Upper lobe of right lung (tissue), 1 donor: Measurements from ENCODE around the gene ZNF157. TPM values are rescaled to one million over a fixed set of nuclear protein-coding genes. Genes with fewer than 3 reads are reported as not detected.
"Not testable (repeated sequence)": the region's sequence is repeated elsewhere in the genome, so short reads cannot be mapped to it uniquely, and the experiment has no call there.

Source experiments
- ATAC-seq: fragments of 200-7000 bp; cut with Tn5 transposase; one replicate; pipeline ENCODE4 v1.9.1; 2020; ENCODE audit warnings: mild to moderate bottlenecking, moderate library complexity
- DNase-seq: peaks from one replicate; pipeline ENCODE4 v3.0.0-alpha.2; 2020
- H3K27ac ChIP-seq: fragments of 200-600 bp; one replicate; pipeline ENCODE4 v1.8.0; 2022
- H3K27me3 ChIP-seq: fragments of 200-600 bp; one replicate; pipeline ENCODE4 v1.8.0; 2022; ENCODE audit warnings: mild to moderate bottlenecking
- H3K36me3 ChIP-seq: fragments of 200-600 bp; one replicate; pipeline ENCODE4 v1.8.0; 2022
- H3K4me1 ChIP-seq: fragments of 200-600 bp; one replicate; pipeline ENCODE4 v1.8.0; 2022
- H3K4me3 ChIP-seq: fragments of 200-600 bp; one replicate; pipeline ENCODE4 v1.8.0; 2022; ENCODE audit warnings: mild to moderate bottlenecking
- H3K9me3 ChIP-seq: fragments of 200-600 bp; one replicate; pipeline ENCODE4 v1.8.0; 2022
- CTCF ChIP-seq: fragments of 200-600 bp; IDR thresholded peaks from one replicate; pipeline ENCODE4 v1.8.0; 2022; ENCODE audit warnings: antibody characterized with exemption
- intact Hi-C: fragments of 100-400 bp; cut with DNase I; formaldehyde crosslinking; loops from one replicate; pipeline ENCODE4 v1.11.0; 2022
- long read RNA-seq: library from polyadenylated mRNA; unstranded; transcript quantifications from one replicate; pipeline ENCODE4 v2.0.0, GENCODE V29; 2021
- total RNA-seq: library from RNA; stranded (reverse); fragmentation: NEBNext Ultra II Directional; extraction: Animal tissue kit (Norgen Biotek cat#: 25700); gene quantifications from one replicate; pipeline ENCODE4 v1.2.1, GENCODE V29; 2021
- donor health status: DM: no; HTN: yes; CAD: no; lungs with severe emphysema.

Gene ZNF157
- 0.23 TPM for total RNA-seq
- long read RNA-seq, result 0 reads

GRCh38 chrX:47370278-47370677, at the start of gene ZNF157:
Gene ZNF157, plus strand, starts transcription at chrX:47370578. Its CDS starts 91 bp downstream, at chrX:47370669.
- Histone ChIP-seq H3K9me3 (no peaks in the 10 kb centered on the region), H3K4me1 (no peaks in the 10 kb centered on the region), H3K36me3 (no peaks in the 10 kb centered on the region), H3K27me3 (no peaks in the 10 kb centered on the region), H3K27ac (no peak within 1 kb of the TSS), H3K4me3 (no peak within 1 kb of the TSS)
- intact Hi-C loops, result no loop called here
- ATAC-seq (no peak), DNase-seq (no peak)
- no peak for TF ChIP-seq CTCF

GRCh38 chrX:47321386-47321785, 49.0 kb upstream of the ZNF157 start:
- H3K9me3 ChIP-seq, result no peaks in the 10 kb centered on the region
- no peak for TF ChIP-seq CTCF
- intact Hi-C loops, result no loop called here
- no peak overlapping the region for H3K27ac ChIP-seq
- ATAC-seq (peak; percentile 80), DNase-seq (peak; percentile 66)
- H3K36me3 ChIP-seq, result no peaks in the 10 kb centered on the region
- no peaks in the 10 kb centered on the region for H3K27me3 ChIP-seq
- no peaks in the 10 kb centered on the region for H3K4me1 ChIP-seq
- no peak overlapping the region for H3K4me3 ChIP-seq

- intact Hi-C loops, result no loop called here
- Histone ChIP-seq H3K4me1 (no peaks in the 10 kb centered on the region), H3K27ac (no peak overlapping the region), H3K4me3 (no peak overlapping the region), H3K9me3 (no peaks in the 10 kb centered on the region), H3K27me3 (no peaks in the 10 kb centered on the region), H3K36me3 (no peaks in the 10 kb centered on the region)
- ATAC-seq (no peak), DNase-seq (no peak)
- no peak for TF ChIP-seq CTCF
These were observed 48.5 kb upstream of the ZNF157 start for GRCh38 chrX:47321823-47322371.

GRCh38 chrX:47327902-47328301, 42.5 kb upstream of the ZNF157 start:
- Histone ChIP-seq H3K27me3 (no peaks in the 10 kb centered on the region), H3K4me3 (no peak overlapping the region), H3K36me3 (no peaks in the 10 kb centered on the region), H3K9me3 (no peaks in the 10 kb centered on the region), H3K4me1 (no peaks in the 10 kb centered on the region), H3K27ac (no peak overlapping the region)
- intact Hi-C loops, result no loop called here
- TF ChIP-seq CTCF, result no peak
- DNase-seq (no peak), ATAC-seq (no peak)

GRCh38 chrX:47332729-47333128, 37.6 kb upstream of the ZNF157 start:
- not testable (repeated sequence) for ATAC-seq, H3K36me3 ChIP-seq

GRCh38 chrX:47351706-47352105, 18.7 kb upstream of the ZNF157 start:
- intact Hi-C loops, result no loop called here
- Histone ChIP-seq H3K4me3 (no peak overlapping the region), H3K27ac (no peak overlapping the region), H3K36me3 (no peaks in the 10 kb centered on the region), H3K27me3 (no peaks in the 10 kb centered on the region), H3K9me3 (no peaks in the 10 kb centered on the region), H3K4me1 (no peaks in the 10 kb centered on the region)
- no peak for DNase-seq
- TF ChIP-seq CTCF, result no peak
- ATAC-seq, result no peak

More at GRCh38 chrX:47332729-47333128, 37.6 kb upstream of the ZNF157 start:
- H3K27ac ChIP-seq, intact Hi-C loops, H3K9me3 ChIP-seq, H3K4me1 ChIP-seq, DNase-seq, H3K27me3 ChIP-seq, H3K4me3 ChIP-seq: not testable (repeated sequence)
